ENCODE measurements around the gene NDUFB7.
"Not testable (repeated sequence)": the region's sequence is repeated elsewhere in the genome, so short reads cannot be mapped to it uniquely, and the experiment has no call there.

NDUFB7 gene

GRCh38 chr19:14571695-14572490 is at the start of gene NDUFB7:
Gene NDUFB7, minus strand, starts transcription at chr19:14572066. Its CDS starts 66 bp downstream, at chr19:14572000.
- no peaks in the 10 kb centered on the region; the same call in 1 of the 2 replicates for H3K4me1 ChIP-seq
- H3K9me3 ChIP-seq: no peaks in the 10 kb centered on the region
- peak within 1 kb of the TSS; percentile 96 for H3K4me3 ChIP-seq
- DNase-seq (ENCODE audit: low spot score in 2 of 2): peak; percentile 93 to 95
- no peaks in the 10 kb centered on the region for H3K27me3 ChIP-seq (ENCODE audit: low read depth)
- in situ Hi-C loops (cut with MboI; ENCODE audit: low sequenced_read_pairs): loop anchor here (5.0 kb wide), 1 partner anchor 115 kb away; no protein-coding TSS in a partner anchor
- peaks cover 7% of the 10 kb centered on the region for H3K36me3 ChIP-seq (replicated peaks)

GRCh38 chr19:14619404-14619803 is 47.5 kb upstream of the NDUFB7 start:
- Histone ChIP-seq H3K4me1 (no peaks in the 10 kb centered on the region), H3K9me3 (0 out of 2 replicates have a peak, but pooled peaks cover 4% of the 10 kb centered on the region), H3K36me3 (replicated peaks) (no peaks in the 10 kb centered on the region), H3K27me3 (ENCODE audit: low read depth) (no peaks in the 10 kb centered on the region), H3K4me3 (no peak overlapping the region)
- in situ Hi-C loops (cut with MboI; ENCODE audit: low sequenced_read_pairs): no loop called here
- no peak for DNase-seq (ENCODE audit: low spot score in 2 of 2)

- H3K4me3 ChIP-seq: no peak overlapping the region
- DNase-seq (ENCODE audit: low spot score in 2 of 2): no peak
- in situ Hi-C loops (cut with MboI; ENCODE audit: low sequenced_read_pairs): no loop called here
- no peaks in the 10 kb centered on the region for H3K36me3 ChIP-seq (replicated peaks)
- no peaks in the 10 kb centered on the region for H3K4me1 ChIP-seq
- no peaks in the 10 kb centered on the region for H3K27me3 ChIP-seq (ENCODE audit: low read depth)
- 0 out of 2 replicates have a peak, but pooled peaks cover 4% of the 10 kb centered on the region for H3K9me3 ChIP-seq
These were observed 44.5 kb upstream of the NDUFB7 start for GRCh38 chr19:14616407-14616806.

- Histone ChIP-seq H3K27me3 (ENCODE audit: low read depth) (no peaks in the 10 kb centered on the region), H3K9me3 (0 out of 2 replicates have a peak, but pooled peaks cover 4% of the 10 kb centered on the region), H3K36me3 (replicated peaks) (no peaks in the 10 kb centered on the region), H3K4me1 (no peaks in the 10 kb centered on the region), H3K4me3 (no peak overlapping the region)
- in situ Hi-C loops (cut with MboI; ENCODE audit: low sequenced_read_pairs): no loop called here
- no peak for DNase-seq (ENCODE audit: low spot score in 2 of 2)
These were observed 43.8 kb upstream of the NDUFB7 start for GRCh38 chr19:14615623-14616022.

GRCh38 chr19:14614099-14614412 is 42.2 kb upstream of the NDUFB7 start:
- Histone ChIP-seq H3K4me3 (no peak overlapping the region), H3K36me3 (replicated peaks) (no peaks in the 10 kb centered on the region), H3K27me3 (ENCODE audit: low read depth) (no peaks in the 10 kb centered on the region), H3K4me1 (no peaks in the 10 kb centered on the region), H3K9me3 (no peaks in the 10 kb centered on the region)
- no peak for DNase-seq (ENCODE audit: low spot score in 2 of 2)
- in situ Hi-C loops (cut with MboI; ENCODE audit: low sequenced_read_pairs): no loop called here

GRCh38 chr19:14613399-14614098 is 41.7 kb upstream of the NDUFB7 start:
- not testable (repeated sequence) for H3K4me1 ChIP-seq

GRCh38 chr19:14612657-14613056 is 40.8 kb upstream of the NDUFB7 start:
- Histone ChIP-seq H3K4me1 (no peaks in the 10 kb centered on the region), H3K9me3 (no peaks in the 10 kb centered on the region), H3K27me3 (ENCODE audit: low read depth) (no peaks in the 10 kb centered on the region), H3K4me3 (no peak overlapping the region), H3K36me3 (replicated peaks) (no peaks in the 10 kb centered on the region)
- no peak for DNase-seq (ENCODE audit: low spot score in 2 of 2)
- in situ Hi-C loops (cut with MboI; ENCODE audit: low sequenced_read_pairs): no loop called here

More at GRCh38 chr19:14613399-14614098, 41.7 kb upstream of the NDUFB7 start:
- DNase-seq (ENCODE audit: low spot score in 2 of 2); H3K36me3 ChIP-seq (replicated peaks); H3K27me3 ChIP-seq (ENCODE audit: low read depth); H3K4me3 ChIP-seq; in situ Hi-C loops (cut with MboI; ENCODE audit: low sequenced_read_pairs); H3K9me3 ChIP-seq: not testable (repeated sequence)

GRCh38 chr19:14612242-14612641 is 40.4 kb upstream of the NDUFB7 start:
- H3K9me3 ChIP-seq; H3K36me3 ChIP-seq (replicated peaks); H3K27me3 ChIP-seq (ENCODE audit: low read depth); in situ Hi-C loops (cut with MboI; ENCODE audit: low sequenced_read_pairs); DNase-seq (ENCODE audit: low spot score in 2 of 2); H3K4me1 ChIP-seq; H3K4me3 ChIP-seq: not testable (repeated sequence)

GRCh38 chr19:14611051-14611450 is 39.2 kb upstream of the NDUFB7 start:
- no peak overlapping the region for H3K4me3 ChIP-seq
- DNase-seq (ENCODE audit: low spot score in 2 of 2): no peak
- H3K36me3 ChIP-seq (replicated peaks): no peaks in the 10 kb centered on the region
- in situ Hi-C loops (cut with MboI; ENCODE audit: low sequenced_read_pairs): no loop called here
- H3K27me3 ChIP-seq (ENCODE audit: low read depth): no peaks in the 10 kb centered on the region
- no peaks in the 10 kb centered on the region for H3K4me1 ChIP-seq
- no peaks in the 10 kb centered on the region for H3K9me3 ChIP-seq

- Histone ChIP-seq H3K9me3 (no peaks in the 10 kb centered on the region), H3K4me1 (no peaks in the 10 kb centered on the region), H3K36me3 (replicated peaks) (no peaks in the 10 kb centered on the region), H3K27me3 (ENCODE audit: low read depth) (no peaks in the 10 kb centered on the region), H3K4me3 (no peak overlapping the region)
- no peak for DNase-seq (ENCODE audit: low spot score in 2 of 2)
- in situ Hi-C loops (cut with MboI; ENCODE audit: low sequenced_read_pairs): no loop called here
These were observed 34.8 kb upstream of the NDUFB7 start for GRCh38 chr19:14606627-14607026.

GRCh38 chr19:14603990-14604387 is 32.1 kb upstream of the NDUFB7 start:
- H3K9me3 ChIP-seq: no peaks in the 10 kb centered on the region
- no peaks in the 10 kb centered on the region for H3K27me3 ChIP-seq (ENCODE audit: low read depth)
- DNase-seq (ENCODE audit: low spot score in 2 of 2): no peak
- H3K4me1 ChIP-seq: no peaks in the 10 kb centered on the region
- H3K4me3 ChIP-seq: no peak overlapping the region
- in situ Hi-C loops (cut with MboI; ENCODE audit: low sequenced_read_pairs): no loop called here
- no peaks in the 10 kb centered on the region for H3K36me3 ChIP-seq (replicated peaks)

GRCh38 chr19:14599548-14600147 is 27.8 kb upstream of the NDUFB7 start:
- H3K27me3 ChIP-seq (ENCODE audit: low read depth): no peaks in the 10 kb centered on the region
- no peak for DNase-seq (ENCODE audit: low spot score in 2 of 2)
- no peaks in the 10 kb centered on the region for H3K4me1 ChIP-seq
- no peak overlapping the region for H3K4me3 ChIP-seq
- H3K36me3 ChIP-seq (replicated peaks): no peaks in the 10 kb centered on the region
- H3K9me3 ChIP-seq: no peaks in the 10 kb centered on the region
- in situ Hi-C loops (cut with MboI; ENCODE audit: low sequenced_read_pairs): no loop called here

- Histone ChIP-seq H3K36me3 (replicated peaks) (no peaks in the 10 kb centered on the region), H3K9me3 (no peaks in the 10 kb centered on the region), H3K4me1 (no peaks in the 10 kb centered on the region), H3K4me3 (no peak overlapping the region), H3K27me3 (ENCODE audit: low read depth) (no peaks in the 10 kb centered on the region)
- DNase-seq (ENCODE audit: low spot score in 2 of 2): no peak
- in situ Hi-C loops (cut with MboI; ENCODE audit: low sequenced_read_pairs): no loop called here
These were observed 23.7 kb upstream of the NDUFB7 start for GRCh38 chr19:14595558-14595957.

- H3K4me1 ChIP-seq; in situ Hi-C loops (cut with MboI; ENCODE audit: low sequenced_read_pairs); H3K4me3 ChIP-seq; H3K27me3 ChIP-seq (ENCODE audit: low read depth); H3K9me3 ChIP-seq; H3K36me3 ChIP-seq (replicated peaks); DNase-seq (ENCODE audit: low spot score in 2 of 2): not testable (repeated sequence)
These were observed 17.6 kb upstream of the NDUFB7 start for GRCh38 chr19:14589433-14589832.
